ENCODE measurements around the gene RALBP1. TPM values are rescaled to one million over a fixed set of nuclear protein-coding genes. Genes with fewer than 3 reads are reported as not detected.
"Not testable (repeated sequence)": the region's sequence is repeated elsewhere in the genome, so short reads cannot be mapped to it uniquely, and the experiment has no call there.

The RALBP1 gene
- total RNA-seq, 1 donor from 2014 or later: 61.9 TPM

GRCh38 chr18:9454061-9454703 lies 21.1 kb upstream of the RALBP1 start:
- peak; percentile 25 for DNase-seq (ENCODE audit: low spot score)

GRCh38 chr18:9455718-9456511 lies 19.4 kb upstream of the RALBP1 start:
- DNase-seq (ENCODE audit: low spot score): no peak

GRCh38 chr18:9466127-9466526 lies 9.2 kb upstream of the RALBP1 start:
- DNase-seq (ENCODE audit: low spot score): no peak

GRCh38 chr18:9466846-9467245 lies 8.5 kb upstream of the RALBP1 start:
- no peak for DNase-seq (ENCODE audit: low spot score)

GRCh38 chr18:9468998-9469397 lies 6.3 kb upstream of the RALBP1 start:
- no peak for DNase-seq (ENCODE audit: low spot score)

- DNase-seq (ENCODE audit: low spot score): no peak
Measured at GRCh38 chr18:9469685-9470084, 5.6 kb upstream of the RALBP1 start.

GRCh38 chr18:9474108-9474982 lies 968 bp upstream of the RALBP1 start:
- peak; percentile 95 for DNase-seq (ENCODE audit: low spot score)

GRCh38 chr18:9475643-9476591 lies 604 bp downstream of the RALBP1 start:
- DNase-seq (ENCODE audit: low spot score): peak; percentile 67

GRCh38 chr18:9476949-9477348 lies 1.6 kb downstream of the RALBP1 start:
- not testable (repeated sequence) for DNase-seq (ENCODE audit: low spot score)

- no peak for DNase-seq (ENCODE audit: low spot score)
Measured at GRCh38 chr18:9477509-9477908, 2.2 kb downstream of the RALBP1 start.

GRCh38 chr18:9478545-9478944 lies 3.2 kb downstream of the RALBP1 start:
- no peak for DNase-seq (ENCODE audit: low spot score)

- no peak for DNase-seq (ENCODE audit: low spot score)
Measured at GRCh38 chr18:9482790-9483189, 7.5 kb downstream of the RALBP1 start.

- DNase-seq (ENCODE audit: low spot score): no peak
Measured at GRCh38 chr18:9483526-9483925, 8.2 kb downstream of the RALBP1 start.

GRCh38 chr18:9484856-9485255 lies 9.5 kb downstream of the RALBP1 start:
- DNase-seq (ENCODE audit: low spot score): not testable (repeated sequence)

GRCh38 chr18:9488538-9488937 lies 13.2 kb downstream of the RALBP1 start:
- no peak for DNase-seq (ENCODE audit: low spot score)

- DNase-seq (ENCODE audit: low spot score): no peak
Measured at GRCh38 chr18:9494778-9495331, 19.5 kb downstream of the RALBP1 start.

GRCh38 chr18:9495465-9495864 lies 20.2 kb downstream of the RALBP1 start:
- DNase-seq (ENCODE audit: low spot score): no peak

GRCh38 chr18:9495916-9496705 lies 20.8 kb downstream of the RALBP1 start:
- no peak for DNase-seq (ENCODE audit: low spot score)

- no peak for DNase-seq (ENCODE audit: low spot score)
Measured at GRCh38 chr18:9506046-9506792, 30.9 kb downstream of the RALBP1 start.

Data from umbilical cord (tissue), 2 donors.